Measurements from ENCODE around the gene GCA. TPM values are rescaled to one million over a fixed set of nuclear protein-coding genes. Genes with fewer than 3 reads are reported as not detected.

Gene GCA
- total RNA-seq, 4 donors from 2014 or later: 7.5 to 32.6 (median 20.2) TPM

DNA sequence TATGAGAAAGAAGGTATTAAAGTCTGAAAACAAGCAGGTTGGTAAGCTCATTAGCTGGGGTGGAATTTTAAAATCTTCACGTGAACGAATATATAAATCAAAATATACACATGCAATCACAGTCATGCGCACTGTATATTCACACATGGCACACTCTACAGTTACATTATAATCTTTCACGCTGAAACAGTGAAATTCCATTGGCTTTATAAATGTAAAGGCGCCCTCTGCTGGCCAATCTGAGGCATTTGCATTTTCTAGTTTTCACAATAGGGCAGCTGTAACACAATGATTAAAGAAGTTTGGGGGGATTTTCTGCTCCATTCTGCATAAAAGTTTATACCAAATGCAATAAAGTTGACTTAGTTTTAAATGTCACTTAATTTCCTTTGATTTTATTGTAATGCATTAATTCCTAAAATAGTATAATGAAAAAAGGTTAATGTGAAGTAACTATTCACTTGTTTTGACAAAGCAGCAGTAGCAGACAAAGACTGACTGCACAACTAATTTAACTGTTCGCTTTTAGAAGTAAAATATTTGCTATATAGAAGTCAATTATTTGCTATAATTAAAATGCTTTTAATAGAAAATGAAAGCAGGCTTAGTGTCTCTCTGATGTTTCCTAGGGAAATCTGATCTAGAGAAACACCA is 42.7 kb upstream of the GCA start:
- intact Hi-C loops (cut with DNase I; ENCODE audit: low total_unique reads): no loop called here
- H3K4me3 ChIP-seq (ENCODE audit: low read depth, poor library complexity, severe bottlenecking): no peak overlapping the region
- no peak for TF ChIP-seq POLR2A (IDR thresholded peaks at IDR 0.05)
- TF ChIP-seq, protein P1, sequence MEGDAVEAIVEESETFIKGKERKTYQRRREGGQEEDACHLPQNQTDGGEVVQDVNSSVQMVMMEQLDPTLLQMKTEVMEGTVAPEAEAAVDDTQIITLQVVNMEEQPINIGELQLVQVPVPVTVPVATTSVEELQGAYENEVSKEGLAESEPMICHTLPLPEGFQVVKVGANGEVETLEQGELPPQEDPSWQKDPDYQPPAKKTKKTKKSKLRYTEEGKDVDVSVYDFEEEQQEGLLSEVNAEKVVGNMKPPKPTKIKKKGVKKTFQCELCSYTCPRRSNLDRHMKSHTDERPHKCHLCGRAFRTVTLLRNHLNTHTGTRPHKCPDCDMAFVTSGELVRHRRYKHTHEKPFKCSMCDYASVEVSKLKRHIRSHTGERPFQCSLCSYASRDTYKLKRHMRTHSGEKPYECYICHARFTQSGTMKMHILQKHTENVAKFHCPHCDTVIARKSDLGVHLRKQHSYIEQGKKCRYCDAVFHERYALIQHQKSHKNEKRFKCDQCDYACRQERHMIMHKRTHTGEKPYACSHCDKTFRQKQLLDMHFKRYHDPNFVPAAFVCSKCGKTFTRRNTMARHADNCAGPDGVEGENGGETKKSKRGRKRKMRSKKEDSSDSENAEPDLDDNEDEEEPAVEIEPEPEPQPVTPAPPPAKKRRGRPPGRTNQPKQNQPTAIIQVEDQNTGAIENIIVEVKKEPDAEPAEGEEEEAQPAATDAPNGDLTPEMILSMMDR (IDR thresholded peaks at IDR 0.05): no peak
- 10 to 11% methylated on average over 6 of the region's 6 CpGs for WGBS, 2 donors
- DNase-seq (ENCODE audit: low spot score in 2 of 2): no peak

GRCh38 chr2:162301877-162302276 is 42.1 kb upstream of the GCA start:
- no peak overlapping the region for H3K4me3 ChIP-seq (ENCODE audit: low read depth, poor library complexity, severe bottlenecking)
- intact Hi-C loops (cut with DNase I; ENCODE audit: low total_unique reads): no loop called here
- no peak for DNase-seq (ENCODE audit: low spot score in 2 of 2)
- WGBS, 2 donors: 82 to 84% methylated on average over 1 of the region's 1 CpG
- no peak for TF ChIP-seq POLR2A (IDR thresholded peaks at IDR 0.05)
- TF ChIP-seq, protein P1 (IDR thresholded peaks at IDR 0.05): no peak

DNA sequence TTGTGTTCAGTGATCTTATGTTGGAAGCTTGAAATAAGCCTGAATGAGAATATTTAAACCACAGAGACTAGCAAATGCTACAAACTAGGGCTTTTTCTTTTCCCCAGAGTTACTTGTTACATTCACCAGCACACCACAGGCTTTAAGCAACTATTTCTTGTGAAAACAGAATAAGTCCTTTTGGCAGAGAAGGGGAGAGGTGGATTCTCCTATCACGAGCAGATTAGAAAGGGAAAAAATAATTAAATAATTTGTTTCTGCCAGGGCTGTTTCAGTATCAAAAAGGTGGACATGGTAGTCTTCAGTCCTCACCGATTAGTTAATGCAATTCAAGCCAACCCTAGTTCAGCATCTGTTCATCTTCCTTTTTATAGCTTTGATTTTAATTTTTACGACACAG is 38.0 kb upstream of the GCA start:
- H3K4me3 ChIP-seq (ENCODE audit: low read depth, poor library complexity, severe bottlenecking): no peak overlapping the region
- DNase-seq (ENCODE audit: low spot score in 2 of 2): no peak
- intact Hi-C loops (cut with DNase I; ENCODE audit: low total_unique reads): no loop called here
- WGBS, 2 donors: 89 to 90% methylated on average over 3 of the region's 3 CpGs
- TF ChIP-seq POLR2A (IDR thresholded peaks at IDR 0.05): no peak

DNA sequence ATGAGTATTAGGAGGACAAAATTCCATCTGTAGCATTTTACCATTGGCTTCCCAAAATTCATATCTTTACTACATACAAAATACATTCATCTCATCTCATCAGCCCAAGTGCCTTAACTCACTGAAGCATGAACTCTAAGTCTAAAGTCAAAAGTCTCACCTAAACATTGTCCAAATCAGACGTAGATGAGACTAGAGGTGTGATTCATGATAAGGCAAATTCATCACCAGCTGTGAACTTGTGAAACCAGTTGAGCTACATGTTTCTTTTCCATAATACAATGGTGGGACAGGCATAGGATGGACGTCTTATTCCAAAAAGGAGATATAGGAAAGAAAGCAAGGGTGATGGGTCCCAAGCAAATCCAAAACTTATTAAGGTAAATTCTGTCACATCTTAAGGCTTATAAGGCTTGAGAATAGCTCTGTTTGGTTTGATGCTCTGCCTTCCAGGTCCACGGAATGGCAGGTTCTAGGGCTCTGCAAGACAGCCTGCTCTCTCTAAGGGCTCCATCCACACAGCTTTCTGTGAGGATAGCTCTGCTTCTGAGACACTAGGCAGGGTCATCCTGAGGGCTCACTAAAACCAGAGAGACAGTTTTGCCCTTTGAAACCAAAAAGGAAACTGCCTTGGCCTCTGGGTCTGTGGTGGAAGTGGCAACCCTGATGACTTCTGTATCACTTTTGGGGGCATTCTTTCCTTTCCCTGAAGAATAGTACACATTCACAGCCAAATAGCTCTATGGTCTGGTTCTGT is 35.0 kb upstream of the GCA start:
- WGBS, 2 donors: 55 to 78% methylated on average over 3 of the region's 3 CpGs

DNA sequence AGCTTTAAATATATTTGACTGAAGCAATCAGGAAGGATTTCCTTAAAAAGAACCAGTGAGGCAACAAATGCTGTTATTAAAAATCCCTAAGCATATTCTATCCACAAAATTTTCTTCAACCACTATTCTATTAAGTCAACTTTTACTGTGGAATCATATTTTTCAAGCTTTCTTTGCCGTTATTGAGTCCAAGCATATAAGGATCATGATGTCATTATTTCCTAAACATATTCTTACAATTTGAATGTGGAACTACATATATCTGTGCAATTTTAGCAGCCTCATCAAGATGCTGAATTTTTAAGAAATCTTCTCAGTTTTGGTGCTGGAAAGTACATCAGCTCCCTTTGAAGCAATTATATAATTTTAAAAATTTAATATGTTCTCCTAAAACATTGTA is 31.1 kb upstream of the GCA start:
- DNase-seq (ENCODE audit: low spot score in 2 of 2): no peak
- intact Hi-C loops (cut with DNase I; ENCODE audit: low total_unique reads): no loop called here
- 92 to 96% methylated on average over 1 of the region's 1 CpG for WGBS, 2 donors
- TF ChIP-seq, protein P1 (IDR thresholded peaks at IDR 0.05): no peak
- no peak for TF ChIP-seq POLR2A (IDR thresholded peaks at IDR 0.05)
- no peak overlapping the region for H3K4me3 ChIP-seq (ENCODE audit: low read depth, poor library complexity, severe bottlenecking)

More for the DNA sequence above, 35.0 kb upstream of the GCA start:
- intact Hi-C loops (cut with DNase I; ENCODE audit: low total_unique reads): no loop called here
- H3K4me3 ChIP-seq (ENCODE audit: low read depth, poor library complexity, severe bottlenecking): no peak overlapping the region
- TF ChIP-seq, protein P1 (IDR thresholded peaks at IDR 0.05): no peak
- TF ChIP-seq POLR2A (IDR thresholded peaks at IDR 0.05): no peak
- no peak for DNase-seq (ENCODE audit: low spot score in 2 of 2)

DNA sequence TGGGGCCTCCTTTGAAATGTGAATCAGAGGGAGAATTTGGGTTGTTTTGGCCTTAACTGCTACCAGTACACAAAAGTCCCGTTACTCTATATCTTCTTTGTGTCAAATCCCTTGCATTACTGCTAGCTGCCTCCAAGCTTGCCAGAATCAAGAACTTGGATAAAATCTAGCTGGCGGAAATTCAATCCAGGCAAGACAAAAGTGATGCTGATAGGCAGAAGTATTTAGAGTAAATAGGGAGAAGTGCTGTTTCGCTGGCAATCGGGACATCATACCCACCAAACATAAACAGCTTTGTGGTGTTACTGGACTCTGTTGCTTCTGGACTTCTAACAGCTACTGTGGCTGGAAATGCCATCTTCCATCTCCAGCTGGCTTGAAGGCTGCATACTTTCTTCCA is 28.0 kb upstream of the GCA start:
- intact Hi-C loops (cut with DNase I; ENCODE audit: low total_unique reads): no loop called here
- TF ChIP-seq, protein P1 (IDR thresholded peaks at IDR 0.05): no peak
- TF ChIP-seq POLR2A (IDR thresholded peaks at IDR 0.05): no peak
- no peak overlapping the region for H3K4me3 ChIP-seq (ENCODE audit: low read depth, poor library complexity, severe bottlenecking)

More for the DNA sequence above, 28.0 kb upstream of the GCA start:
- no peak for DNase-seq (ENCODE audit: low spot score in 2 of 2)
- WGBS, 2 donors: 73 to 81% methylated on average over 4 of the region's 4 CpGs
